Measurements from ENCODE around the gene CDC42. TPM values are rescaled to one million over a fixed set of nuclear protein-coding genes. Genes with fewer than 3 reads are reported as not detected.

CDC42 gene
- total RNA-seq, 2 experiments from 2014 or later = 310 to 314 TPM

DNA sequence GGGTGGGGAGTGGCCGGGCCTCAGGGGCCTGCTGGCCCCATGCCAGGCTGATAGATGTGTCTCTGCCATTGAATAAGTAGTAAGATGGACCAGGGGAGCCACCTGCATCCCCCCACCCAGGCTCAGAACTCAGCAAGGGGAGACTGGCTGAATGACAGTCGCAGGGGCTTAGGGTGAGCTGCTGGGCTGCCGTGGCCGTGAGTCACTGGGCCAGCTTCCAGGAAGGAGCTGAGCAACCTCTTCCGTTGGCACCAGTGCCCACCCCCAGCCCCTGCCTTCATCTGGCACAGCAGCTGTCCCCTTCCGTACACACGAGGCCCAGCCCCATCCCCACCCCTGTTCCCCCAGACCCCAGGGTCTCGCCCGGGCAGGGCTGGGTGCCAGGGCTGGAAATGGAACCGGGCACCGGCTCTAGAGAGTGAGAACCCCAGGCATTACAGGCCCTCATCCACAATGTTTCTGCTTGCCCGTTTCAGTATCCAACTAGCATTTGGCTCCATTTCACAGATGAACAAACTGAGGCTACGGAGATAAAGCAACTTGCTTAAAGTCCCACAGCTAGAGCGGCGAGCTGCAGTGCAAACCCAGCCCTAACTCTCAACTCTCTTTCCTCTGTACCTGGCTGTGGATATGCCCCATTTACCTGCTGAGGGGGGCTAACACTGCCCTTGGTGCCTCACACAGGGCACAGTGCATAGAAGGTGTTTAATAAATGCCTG is 80.2 kb downstream of the CDC42 start:
- Mint-ChIP-seq H3K4me3 (no peak overlapping the region), H3K36me3 (no peaks in the 10 kb centered on the region), H3K4me1 (ENCODE audit: low read depth) (no peaks in the 10 kb centered on the region), H3K27me3 (no peaks in the 10 kb centered on the region), H3K9me3 (no peaks in the 10 kb centered on the region), H3K27ac (no peak overlapping the region)
- DNase-seq = no peak
- CTCF ChIA-PET = interaction anchor here (0.6 to 4.3 kb wide), 7 partner anchors 9 to 509 kb away, joined by 3 to 30 read pairs (median 3); no protein-coding TSS in a partner anchor
- POLR2A ChIA-PET = no interaction called here
- intact Hi-C loops (cut with micrococcal nuclease) = loop anchor here (1.0 kb wide), 1 partner anchor 144 kb away; no protein-coding TSS in a partner anchor

DNA sequence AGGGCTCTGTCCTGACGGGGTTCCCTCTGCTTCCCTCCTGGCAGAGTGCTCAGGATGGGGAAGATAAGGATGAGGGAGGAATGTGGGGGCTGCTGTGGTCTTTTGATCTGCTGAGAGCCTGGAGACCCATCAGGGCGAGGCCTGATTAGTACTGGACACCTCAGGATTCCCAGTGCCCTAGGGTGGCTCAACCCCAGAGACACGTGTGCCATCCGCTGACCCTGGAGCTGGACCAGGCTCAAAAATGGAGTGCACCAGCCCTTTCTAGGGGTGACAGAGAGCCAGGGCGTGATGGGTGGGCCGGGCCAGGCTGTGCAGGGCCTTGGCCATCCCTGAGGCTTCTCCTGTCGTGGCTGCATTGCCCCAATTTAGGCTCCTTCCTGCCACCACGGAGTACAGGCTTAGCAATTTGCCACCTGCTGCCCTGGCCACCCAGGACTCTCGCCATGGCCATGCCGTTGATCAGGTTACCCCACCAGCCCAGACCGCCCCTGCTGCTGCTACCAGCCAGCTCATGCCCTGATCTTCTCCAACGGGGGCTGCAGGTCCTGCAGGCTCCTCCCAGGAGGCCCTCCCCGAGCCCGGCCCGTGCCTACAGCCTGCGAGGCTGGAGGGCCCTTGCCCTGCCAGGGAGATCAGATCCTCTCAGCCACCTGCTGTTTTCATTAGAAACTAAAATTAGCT is 80.9 kb downstream of the CDC42 start:
- CTCF ChIA-PET = interaction anchor here (1.1 to 4.3 kb wide), 3 partner anchors 10 to 375 kb away, joined by 3 to 30 read pairs (median 3); no protein-coding TSS in a partner anchor
- H3K4me1 Mint-ChIP-seq (ENCODE audit: low read depth) = no peaks in the 10 kb centered on the region
- POLR2A ChIA-PET = no interaction called here
- H3K36me3 Mint-ChIP-seq = no peaks in the 10 kb centered on the region
- DNase-seq = no peak
- no peaks in the 10 kb centered on the region for H3K27me3 Mint-ChIP-seq
- H3K4me3 Mint-ChIP-seq = no peak overlapping the region
- no peaks in the 10 kb centered on the region for H3K9me3 Mint-ChIP-seq
- H3K27ac Mint-ChIP-seq = no peak overlapping the region
- intact Hi-C loops (cut with micrococcal nuclease) = no loop called here

DNA sequence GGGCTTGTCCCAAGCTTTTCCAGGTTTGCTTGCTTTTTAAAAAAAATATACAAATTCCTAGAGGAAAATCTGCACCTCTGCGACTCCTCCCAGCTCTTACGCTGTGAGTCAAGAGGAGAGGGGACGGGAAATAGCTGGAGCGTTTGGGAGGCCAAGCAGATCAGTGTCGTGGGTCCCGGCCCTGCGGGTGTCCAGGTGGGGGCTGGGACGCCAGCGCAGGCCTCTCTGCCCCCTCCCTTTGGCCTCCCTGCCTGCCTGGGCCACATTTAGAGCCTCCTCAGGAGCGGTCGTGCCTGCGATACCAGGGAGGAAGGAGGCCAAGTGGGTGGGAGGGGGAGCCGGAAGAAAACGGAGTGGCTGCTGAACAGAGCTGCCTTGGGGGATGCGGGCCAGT is 81.4 kb downstream of the CDC42 start:
- ChIA-PET POLR2A (no interaction called here), CTCF (interaction anchor here (0.6 to 4.3 kb wide), 3 partner anchors 283 to 451 kb away, joined by 3 to 30 read pairs (median 3); no protein-coding TSS in a partner anchor)
- no peaks in the 10 kb centered on the region for H3K27me3 Mint-ChIP-seq
- H3K4me3 Mint-ChIP-seq = no peak overlapping the region
- intact Hi-C loops (cut with micrococcal nuclease) = no loop called here
- no peaks in the 10 kb centered on the region for H3K36me3 Mint-ChIP-seq
- DNase-seq = no peak
- H3K27ac Mint-ChIP-seq = no peak overlapping the region
- no peaks in the 10 kb centered on the region for H3K4me1 Mint-ChIP-seq (ENCODE audit: low read depth)
- no peaks in the 10 kb centered on the region for H3K9me3 Mint-ChIP-seq

DNA sequence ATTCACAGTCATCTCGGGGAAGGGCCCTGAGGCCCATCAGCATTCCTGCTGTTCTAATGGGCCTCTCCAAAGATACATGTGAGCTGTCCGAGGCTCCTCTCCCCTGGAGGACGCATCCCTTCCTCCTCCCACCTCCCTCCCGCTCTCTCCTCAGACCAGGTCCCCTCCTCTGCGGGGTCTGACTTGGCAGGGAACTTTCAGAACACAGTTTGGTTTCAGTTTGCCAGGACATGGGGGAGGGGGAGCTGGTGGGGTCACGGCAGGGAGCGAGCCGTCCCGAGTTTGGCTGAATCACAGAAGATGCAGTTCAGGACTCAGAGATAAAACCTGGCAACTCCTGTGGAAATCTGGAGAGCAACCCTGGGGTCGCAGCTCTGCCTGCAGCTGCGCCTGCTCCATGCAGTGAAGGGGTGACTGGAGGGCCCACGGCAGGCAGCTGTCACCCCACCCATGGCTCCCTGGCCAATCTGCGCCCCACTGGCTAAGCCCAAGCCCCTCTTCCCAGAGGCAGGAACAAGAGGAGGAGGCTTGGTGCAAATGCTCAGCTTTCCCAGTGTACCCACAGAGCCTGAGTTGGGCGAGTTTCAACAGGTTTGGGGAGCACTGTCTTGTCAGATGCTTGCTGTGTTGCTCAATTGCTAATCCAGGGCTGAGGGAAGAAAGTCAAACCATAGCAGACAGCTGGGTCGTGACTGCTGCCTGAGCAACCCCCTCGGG is 84.7 kb downstream of the CDC42 start:
- POLR2A ChIA-PET = no interaction called here
- no peak overlapping the region for H3K27ac Mint-ChIP-seq
- DNase-seq = no peak
- intact Hi-C loops (cut with micrococcal nuclease) = no loop called here
- no peak overlapping the region for H3K4me3 Mint-ChIP-seq
- CTCF ChIA-PET = no interaction called here
- H3K9me3 Mint-ChIP-seq = no peaks in the 10 kb centered on the region
- H3K4me1 Mint-ChIP-seq (ENCODE audit: low read depth) = peaks cover 2% of the 10 kb centered on the region
- H3K27me3 Mint-ChIP-seq = peaks cover 17% of the 10 kb centered on the region
- no peaks in the 10 kb centered on the region for H3K36me3 Mint-ChIP-seq

DNA sequence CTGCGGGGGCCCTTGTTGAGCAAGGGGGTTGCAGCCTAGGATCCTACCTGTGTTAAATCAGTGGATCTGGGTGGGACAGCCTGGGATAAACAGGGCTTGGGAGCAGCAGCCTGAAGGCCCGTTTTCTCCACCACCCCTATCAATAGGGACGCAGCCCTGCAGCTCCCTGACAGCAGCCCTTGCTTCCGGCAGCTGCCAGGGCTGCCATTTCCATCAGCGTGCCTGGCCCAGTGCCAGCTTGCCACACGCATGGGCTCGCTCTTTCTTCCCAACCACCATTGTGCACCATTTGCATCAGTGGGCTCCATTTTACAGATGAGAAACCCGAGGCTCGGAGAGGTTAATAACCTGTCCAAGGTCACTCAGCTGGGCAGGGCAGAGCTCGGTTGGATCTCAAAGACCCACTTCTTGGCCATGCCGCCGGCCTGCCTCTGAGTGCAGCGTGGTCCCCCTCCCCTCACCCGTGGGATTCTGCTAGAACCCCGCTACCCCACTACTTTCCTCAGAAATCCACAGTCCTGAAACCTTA is 86.6 kb downstream of the CDC42 start:
- Mint-ChIP-seq H3K9me3 (no peaks in the 10 kb centered on the region), H3K36me3 (no peaks in the 10 kb centered on the region), H3K27ac (no peak overlapping the region), H3K4me3 (no peak overlapping the region), H3K4me1 (ENCODE audit: low read depth) (peaks cover 6% of the 10 kb centered on the region), H3K27me3 (peaks cover 23% of the 10 kb centered on the region)
- intact Hi-C loops (cut with micrococcal nuclease) = no loop called here
- POLR2A ChIA-PET = no interaction called here
- DNase-seq = no peak
- CTCF ChIA-PET = interaction anchor here (1.0 kb wide), 1 partner anchor 16 kb away, joined by 3 read pairs; no protein-coding TSS in a partner anchor

DNA sequence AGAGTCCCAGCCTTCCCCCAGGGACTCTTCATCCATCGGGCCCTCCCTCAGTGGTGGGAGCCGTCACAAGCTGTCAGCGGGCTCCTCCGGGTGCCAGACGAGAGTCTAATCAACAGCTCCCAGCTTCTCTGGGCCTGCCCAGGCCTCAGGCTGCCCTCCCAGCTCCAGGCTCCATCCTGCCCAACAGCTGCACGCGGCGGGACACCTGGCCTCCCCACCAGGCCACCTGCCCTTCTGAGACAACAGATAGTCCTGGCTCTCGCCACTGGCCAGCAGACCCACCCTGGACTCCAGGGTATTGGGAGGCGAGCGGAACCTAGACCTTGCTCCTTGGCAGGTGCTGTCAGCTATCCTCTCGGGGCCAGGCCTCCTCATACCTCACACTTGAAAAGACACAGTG is 87.3 kb downstream of the CDC42 start:
- intact Hi-C loops (cut with micrococcal nuclease) = no loop called here
- CTCF ChIA-PET = interaction anchor here (0.6 to 0.9 kb wide), 3 partner anchors 9 to 135 kb away, joined by 3 to 4 read pairs (median 3); no protein-coding TSS in a partner anchor
- H3K9me3 Mint-ChIP-seq = no peaks in the 10 kb centered on the region
- no peaks in the 10 kb centered on the region for H3K36me3 Mint-ChIP-seq
- no peak for DNase-seq
- no peak overlapping the region for H3K27ac Mint-ChIP-seq
- H3K4me3 Mint-ChIP-seq = no peak overlapping the region
- H3K27me3 Mint-ChIP-seq = peaks cover 30% of the 10 kb centered on the region
- H3K4me1 Mint-ChIP-seq (ENCODE audit: low read depth) = peaks cover 6% of the 10 kb centered on the region
- POLR2A ChIA-PET = no interaction called here

Other genes starting within 250 kb of the CDC42 start
- gene LDLRAD2, start 240.4 kb upstream of the CDC42 start, total RNA-seq = not detected
- gene HSPG2, start 115.4 kb upstream of the CDC42 start, total RNA-seq = 1 to 10 TPM; 2.8 to 3.7 TPM
- gene CELA3B, start 75.7 kb upstream of the CDC42 start, total RNA-seq = not detected
- not detected for gene CELA3A, start 51.1 kb upstream of the CDC42 start, total RNA-seq
- not detected for gene WNT4, start 90.4 kb downstream of the CDC42 start, total RNA-seq